ENCODE data around the gene SCAF11.

The SCAF11 gene

GRCh38 chr12:45915405-45915804 is 75.0 kb downstream of the SCAF11 start:
- no peak for DNase-seq

- no peak for DNase-seq
These were observed 76.3 kb downstream of the SCAF11 start for GRCh38 chr12:45914090-45914489.

- no peak for DNase-seq
These were observed 76.7 kb downstream of the SCAF11 start for GRCh38 chr12:45913631-45914030.

- DNase-seq, result no peak
These were observed 77.6 kb downstream of the SCAF11 start for GRCh38 chr12:45912774-45913173.

GRCh38 chr12:45909041-45909713 is 81.2 kb downstream of the SCAF11 start:
- no peak for DNase-seq

GRCh38 chr12:45907955-45908354 is 82.4 kb downstream of the SCAF11 start:
- no peak for DNase-seq

- no peak for DNase-seq
These were observed 92.3 kb downstream of the SCAF11 start for GRCh38 chr12:45898094-45898493.

GRCh38 chr12:45895961-45896360 is 94.4 kb downstream of the SCAF11 start:
- DNase-seq, result no peak

- no peak for DNase-seq
These were observed 97.1 kb downstream of the SCAF11 start for GRCh38 chr12:45893240-45893639.

GRCh38 chr12:45890276-45890675 is 100.1 kb downstream of the SCAF11 start:
- no peak for DNase-seq

GRCh38 chr12:45887544-45887943 is 102.8 kb downstream of the SCAF11 start:
- DNase-seq, result no peak

- DNase-seq, result no peak
These were observed 103.7 kb downstream of the SCAF11 start for GRCh38 chr12:45886685-45887084.

- DNase-seq, result no peak
These were observed 107.2 kb downstream of the SCAF11 start for GRCh38 chr12:45883187-45883586.

GRCh38 chr12:45880533-45880932 is 109.8 kb downstream of the SCAF11 start:
- DNase-seq, result no peak

- DNase-seq, result no peak
These were observed 110.9 kb downstream of the SCAF11 start for GRCh38 chr12:45879363-45879895.

GRCh38 chr12:45878630-45879255 is 111.6 kb downstream of the SCAF11 start:
- no peak for DNase-seq

- DNase-seq, result no peak
These were observed 113.3 kb downstream of the SCAF11 start for GRCh38 chr12:45877069-45877468.

- no peak for DNase-seq
These were observed 117.9 kb downstream of the SCAF11 start for GRCh38 chr12:45872446-45872845.
